ENCODE data around the gene APOC1. TPM values are rescaled to one million over a fixed set of nuclear protein-coding genes. Genes with fewer than 3 reads are reported as not detected.
"Not testable (repeated sequence)": the region's sequence is repeated elsewhere in the genome, so short reads cannot be mapped to it uniquely, and the experiment has no call there.

Gene APOC1
- total and polyA plus RNA-seq, 9 donors = 13.5 to 25.2 (median 16.0) TPM

- Histone ChIP-seq H3K9me3 (replicated peaks; ENCODE audit: control insufficient read depth, low read depth, low read length) (no peaks in the 10 kb centered on the region), H3K4me1 (ENCODE audit: control insufficient read depth, insufficient read depth, low read length) (peaks cover 24% of the 10 kb centered on the region), H3K27ac (ENCODE audit: low read length) (peak overlapping the region; percentile 48), H3K27me3 (ENCODE audit: control insufficient read depth, insufficient read depth, low read length) (no peaks in the 10 kb centered on the region), H3K4me3 (ENCODE audit: low read length) (no peak overlapping the region), H3K36me3 (ENCODE audit: control insufficient read depth, insufficient read depth, low read length) (peaks cover 80% of the 10 kb centered on the region)
- DNase-seq = no peak
- WGBS (ENCODE audit: insufficient coverage) = 74% methylated on average over 12 of the region's 22 CpGs
Measured at GRCh38 chr19:44875666-44876451, 38.5 kb upstream of the APOC1 start.

GRCh38 chr19:44876930-44877535, 37.4 kb upstream of the APOC1 start:
- Histone ChIP-seq H3K27ac (ENCODE audit: low read length) (peak overlapping the region; percentile 20), H3K27me3 (ENCODE audit: control insufficient read depth, insufficient read depth, low read length) (no peaks in the 10 kb centered on the region), H3K9me3 (replicated peaks; ENCODE audit: control insufficient read depth, low read depth, low read length) (no peaks in the 10 kb centered on the region), H3K4me1 (ENCODE audit: control insufficient read depth, insufficient read depth, low read length) (peaks cover 24% of the 10 kb centered on the region), H3K4me3 (ENCODE audit: low read length) (no peak overlapping the region), H3K36me3 (ENCODE audit: control insufficient read depth, insufficient read depth, low read length) (peaks cover 73% of the 10 kb centered on the region)
- WGBS (ENCODE audit: insufficient coverage) = 60% methylated on average over 1 of the region's 5 CpGs
- peak; percentile 38 for DNase-seq

GRCh38 chr19:44878120-44878865, 36.1 kb upstream of the APOC1 start:
- Histone ChIP-seq H3K4me1 (ENCODE audit: control insufficient read depth, insufficient read depth, low read length) (peaks cover 24% of the 10 kb centered on the region), H3K36me3 (ENCODE audit: control insufficient read depth, insufficient read depth, low read length) (peaks cover 65% of the 10 kb centered on the region), H3K4me3 (ENCODE audit: low read length) (no peak overlapping the region), H3K9me3 (replicated peaks; ENCODE audit: control insufficient read depth, low read depth, low read length) (no peaks in the 10 kb centered on the region), H3K27me3 (ENCODE audit: control insufficient read depth, insufficient read depth, low read length) (no peaks in the 10 kb centered on the region), H3K27ac (ENCODE audit: low read length) (no peak overlapping the region)
- DNase-seq = no peak
- WGBS (ENCODE audit: insufficient coverage) = 78% methylated on average over 15 of the region's 26 CpGs

GRCh38 chr19:44879309-44880065, 34.9 kb upstream of the APOC1 start:
- H3K27ac ChIP-seq (ENCODE audit: low read length) = no peak overlapping the region
- H3K4me3 ChIP-seq (ENCODE audit: low read length) = no peak overlapping the region
- no peaks in the 10 kb centered on the region for H3K9me3 ChIP-seq (replicated peaks; ENCODE audit: control insufficient read depth, low read depth, low read length)
- 77% methylated on average over 9 of the region's 18 CpGs for WGBS (ENCODE audit: insufficient coverage)
- no peaks in the 10 kb centered on the region for H3K27me3 ChIP-seq (ENCODE audit: control insufficient read depth, insufficient read depth, low read length)
- H3K36me3 ChIP-seq (ENCODE audit: control insufficient read depth, insufficient read depth, low read length) = peaks cover 53% of the 10 kb centered on the region
- DNase-seq = no peak
- H3K4me1 ChIP-seq (ENCODE audit: control insufficient read depth, insufficient read depth, low read length) = peaks cover 24% of the 10 kb centered on the region

- 85% methylated on average over 12 of the region's 15 CpGs for WGBS (ENCODE audit: insufficient coverage)
- peaks cover 7% of the 10 kb centered on the region for H3K4me1 ChIP-seq (ENCODE audit: control insufficient read depth, insufficient read depth, low read length)
- no peak overlapping the region for H3K4me3 ChIP-seq (ENCODE audit: low read length)
- no peak overlapping the region for H3K27ac ChIP-seq (ENCODE audit: low read length)
- H3K9me3 ChIP-seq (replicated peaks; ENCODE audit: control insufficient read depth, low read depth, low read length) = no peaks in the 10 kb centered on the region
- peaks cover 47% of the 10 kb centered on the region for H3K36me3 ChIP-seq (ENCODE audit: control insufficient read depth, insufficient read depth, low read length)
- no peak for DNase-seq
- no peaks in the 10 kb centered on the region for H3K27me3 ChIP-seq (ENCODE audit: control insufficient read depth, insufficient read depth, low read length)
Measured at GRCh38 chr19:44882063-44882462, 32.3 kb upstream of the APOC1 start.

- not testable (repeated sequence) for H3K27me3 ChIP-seq (ENCODE audit: control insufficient read depth, insufficient read depth, low read length); H3K4me1 ChIP-seq (ENCODE audit: control insufficient read depth, insufficient read depth, low read length); H3K27ac ChIP-seq (ENCODE audit: low read length); H3K4me3 ChIP-seq (ENCODE audit: low read length); DNase-seq; H3K9me3 ChIP-seq (replicated peaks; ENCODE audit: control insufficient read depth, low read depth, low read length)
- peaks cover 43% of the 10 kb centered on the region for H3K36me3 ChIP-seq (ENCODE audit: control insufficient read depth, insufficient read depth, low read length)
- 92% methylated on average over 6 of the region's 19 CpGs for WGBS (ENCODE audit: insufficient coverage)
Measured at GRCh38 chr19:44882619-44883397, 31.6 kb upstream of the APOC1 start.

GRCh38 chr19:44883922-44884321, 30.5 kb upstream of the APOC1 start:
- WGBS (ENCODE audit: insufficient coverage) = no CpG with 5 or more reads among the region's 5 CpGs
- H3K36me3 ChIP-seq (ENCODE audit: control insufficient read depth, insufficient read depth, low read length) = peaks cover 40% of the 10 kb centered on the region
- no peak overlapping the region for H3K4me3 ChIP-seq (ENCODE audit: low read length)
- no peaks in the 10 kb centered on the region for H3K9me3 ChIP-seq (replicated peaks; ENCODE audit: control insufficient read depth, low read depth, low read length)
- H3K27me3 ChIP-seq (ENCODE audit: control insufficient read depth, insufficient read depth, low read length) = no peaks in the 10 kb centered on the region
- no peak overlapping the region for H3K27ac ChIP-seq (ENCODE audit: low read length)
- peaks cover 4% of the 10 kb centered on the region for H3K4me1 ChIP-seq (ENCODE audit: control insufficient read depth, insufficient read depth, low read length)
- no peak for DNase-seq

GRCh38 chr19:44884566-44884965, 29.8 kb upstream of the APOC1 start:
- WGBS (ENCODE audit: insufficient coverage) = 86% methylated on average over 2 of the region's 4 CpGs
- Histone ChIP-seq H3K9me3 (replicated peaks; ENCODE audit: control insufficient read depth, low read depth, low read length) (no peaks in the 10 kb centered on the region), H3K4me1 (ENCODE audit: control insufficient read depth, insufficient read depth, low read length) (peaks cover 4% of the 10 kb centered on the region), H3K27ac (ENCODE audit: low read length) (no peak overlapping the region), H3K36me3 (ENCODE audit: control insufficient read depth, insufficient read depth, low read length) (peaks cover 34% of the 10 kb centered on the region), H3K27me3 (ENCODE audit: control insufficient read depth, insufficient read depth, low read length) (no peaks in the 10 kb centered on the region), H3K4me3 (ENCODE audit: low read length) (no peak overlapping the region)
- no peak for DNase-seq

- no peaks in the 10 kb centered on the region for H3K9me3 ChIP-seq (replicated peaks; ENCODE audit: control insufficient read depth, low read depth, low read length)
- H3K27ac ChIP-seq (ENCODE audit: low read length) = no peak overlapping the region
- H3K4me3 ChIP-seq (ENCODE audit: low read length) = no peak overlapping the region
- H3K27me3 ChIP-seq (ENCODE audit: control insufficient read depth, insufficient read depth, low read length) = no peaks in the 10 kb centered on the region
- H3K36me3 ChIP-seq (ENCODE audit: control insufficient read depth, insufficient read depth, low read length) = peaks cover 32% of the 10 kb centered on the region
- peaks cover 8% of the 10 kb centered on the region for H3K4me1 ChIP-seq (ENCODE audit: control insufficient read depth, insufficient read depth, low read length)
- WGBS (ENCODE audit: insufficient coverage) = 87% methylated on average over 3 of the region's 6 CpGs
- DNase-seq = no peak
Measured at GRCh38 chr19:44886141-44886540, 28.3 kb upstream of the APOC1 start.
